H9 (cell line): ENCODE data around the gene DDA1. TPM values are rescaled to one million over a fixed set of nuclear protein-coding genes. Genes with fewer than 3 reads are reported as not detected.
A peak's percentile ranks its signal among the peaks of the same experiment; 100 is the strongest.

Experiments used
- DNase-seq: peaks from one replicate; pipeline ENCODE4 v3.0.0-alpha.2; 2017
- H2AFZ ChIP-seq: one replicate; pipeline ENCODE4 v1.6.1; 2013; ENCODE audit warnings: mild to moderate bottlenecking, low read length, control low read depth, moderate library complexity
- H2AK5ac ChIP-seq: 2 replicates; pipeline ENCODE4 v1.6.1; 2013; ENCODE audit warnings: low read length, control low read depth, mixed read lengths; ENCODE audit not compliant: insufficient read length
- H2BK120ac ChIP-seq: one replicate; pipeline ENCODE4 v1.6.1; 2013; ENCODE audit warnings: low read depth, mild to moderate bottlenecking, low read length, control low read depth, inconsistent platforms; ENCODE audit not compliant: poor library complexity, severe bottlenecking
- H2BK12ac ChIP-seq: 2 replicates; pipeline ENCODE4 v1.6.1; 2013; ENCODE audit warnings: low read length, control low read depth, mixed read lengths, low read depth; ENCODE audit not compliant: insufficient read length
- H2BK15ac ChIP-seq: 2 replicates; pipeline ENCODE4 v1.6.1; 2013; ENCODE audit warnings: low read depth, low read length, control low read depth
- H2BK20ac ChIP-seq: one replicate; pipeline ENCODE4 v1.6.1; 2013; ENCODE audit warnings: low read depth, mild to moderate bottlenecking, low read length, control low read depth, inconsistent platforms; ENCODE audit not compliant: poor library complexity, severe bottlenecking
- H2BK5ac ChIP-seq: 2 replicates; pipeline ENCODE4 v1.6.1; 2013; ENCODE audit warnings: low read length, control low read depth, mixed read lengths; ENCODE audit not compliant: insufficient read length
- H3K14ac ChIP-seq: 2 replicates; pipeline ENCODE4 v1.6.1; 2013; ENCODE audit warnings: low read length, control low read depth; ENCODE audit not compliant: insufficient read depth
- H3K18ac ChIP-seq: 2 replicates; pipeline ENCODE4 v1.6.1; 2013; ENCODE audit warnings: low read depth, mild to moderate bottlenecking, mixed read lengths, low read length, control low read depth; ENCODE audit not compliant: insufficient read length
- H3K23ac ChIP-seq: 2 replicates; pipeline ENCODE4 v1.6.1; 2013; ENCODE audit warnings: low read length, control low read depth, mixed read lengths, low read depth; ENCODE audit not compliant: insufficient read length
- H3K23me2 ChIP-seq: 2 replicates; pipeline ENCODE4 v1.6.1; 2013; ENCODE audit warnings: low read depth, mild to moderate bottlenecking, mixed read lengths, low read length, control low read depth; ENCODE audit not compliant: insufficient read length, poor library complexity, severe bottlenecking
- H3K27ac ChIP-seq: 2 replicates; pipeline ENCODE4 v1.5.1; 2013; ENCODE audit warnings: low read length, control low read depth, mixed read lengths, low read depth; ENCODE audit not compliant: insufficient read length
- H3K27me3 ChIP-seq: 2 replicates; pipeline ENCODE4 v1.6.1; 2013; ENCODE audit warnings: low read length, control low read depth, inconsistent platforms; ENCODE audit not compliant: insufficient read depth
- H3K4ac ChIP-seq: 2 replicates; pipeline ENCODE4 v1.6.1; 2013; ENCODE audit warnings: low read depth, mild to moderate bottlenecking, control low read depth, inconsistent platforms, low read length, moderate library complexity
- H3K4me1 ChIP-seq: 2 replicates; pipeline ENCODE4 v1.6.1; 2013; ENCODE audit warnings: low read length, control low read depth, inconsistent platforms; ENCODE audit not compliant: insufficient read depth
- H3K4me2 ChIP-seq: 2 replicates; pipeline ENCODE4 v1.6.1; 2013; ENCODE audit warnings: low read length, control low read depth, mixed read lengths; ENCODE audit not compliant: insufficient read length, insufficient read depth
- H3K56ac ChIP-seq: 2 replicates; pipeline ENCODE4 v1.6.1; 2013; ENCODE audit warnings: low read depth, mild to moderate bottlenecking, mixed read lengths, low read length, control low read depth; ENCODE audit not compliant: insufficient read length
- H3K79me1 ChIP-seq: 2 replicates; pipeline ENCODE4 v1.6.1; 2013; ENCODE audit warnings: low read depth, mild to moderate bottlenecking, moderate library complexity, low read length, control low read depth, inconsistent platforms; ENCODE audit not compliant: insufficient read depth, poor library complexity, severe bottlenecking
- H3K79me2 ChIP-seq: 2 replicates; pipeline ENCODE4 v1.6.1; 2013; ENCODE audit warnings: low read length, control low read depth, inconsistent platforms; ENCODE audit not compliant: insufficient read depth
- H3K9ac ChIP-seq: 2 replicates; pipeline ENCODE4 v1.6.1; 2013; ENCODE audit warnings: low read length, control low read depth, mixed read lengths; ENCODE audit not compliant: insufficient read length; ENCODE audit errors: extremely low read depth
- H3K9me3 ChIP-seq: one replicate; pipeline ENCODE4 v1.6.1; 2013; ENCODE audit warnings: low read depth, low read length, inconsistent platforms; ENCODE audit not compliant: control insufficient read depth
- H3T11ph ChIP-seq: one replicate; pipeline ENCODE4 v1.6.1; 2013; ENCODE audit warnings: mild to moderate bottlenecking, low read length, control low read depth, inconsistent platforms
- H4K20me1 ChIP-seq: one replicate; pipeline ENCODE4 v1.6.1; 2013; ENCODE audit not compliant: control insufficient read depth, insufficient read length, insufficient read depth
- H4K5ac ChIP-seq: 2 replicates; pipeline ENCODE4 v1.6.1; 2013; ENCODE audit warnings: low read depth, mild to moderate bottlenecking, mixed read lengths, low read length, control low read depth; ENCODE audit not compliant: insufficient read length
- H4K8ac ChIP-seq: replicated peaks from 2 replicates; pipeline ENCODE4 v1.6.1; 2013; ENCODE audit warnings: low read length, control low read depth, mixed read lengths, low read depth; ENCODE audit not compliant: insufficient read length
- H4K91ac ChIP-seq: 2 replicates; pipeline ENCODE4 v1.6.1; 2013; ENCODE audit warnings: low read depth, mild to moderate bottlenecking, moderate library complexity, mixed read lengths, low read length, control low read depth; ENCODE audit not compliant: insufficient read length
- H3K27ac Mint-ChIP-seq, 3 experiments: 2 replicates in 2 of 3; 3 replicates in 1 of 3; pipeline ENCODE4 v1.8.0; 2020 to 2021; ENCODE audit warnings: mixed read lengths in 3 of 3, mild to moderate bottlenecking in 1 of 3, moderate library complexity in 1 of 3
- H3K27me3 Mint-ChIP-seq: 2 replicates; pipeline ENCODE4 v1.8.0; 2021; ENCODE audit warnings: low read depth, mild to moderate bottlenecking, moderate library complexity, mixed read lengths
- H3K36me3 Mint-ChIP-seq, 3 experiments: 2 replicates in 2 of 3; 3 replicates in 1 of 3; pipeline ENCODE4 v1.8.0; 2020 to 2021; ENCODE audit warnings: low read depth in 3 of 3, mixed read lengths in 3 of 3; ENCODE audit not compliant: insufficient read depth in 1 of 3
- H3K4me1 Mint-ChIP-seq, 2 experiments: 2 replicates each; pipeline ENCODE4 v1.8.0; 2020; ENCODE audit warnings: mixed read lengths in 2 of 2
- H3K4me3 Mint-ChIP-seq, 2 experiments: 2 replicates in 1 of 2; 3 replicates in 1 of 2; pipeline ENCODE4 v1.8.0; 2020 to 2021; ENCODE audit warnings: mild to moderate bottlenecking in 2 of 2, mixed read lengths in 2 of 2, moderate library complexity in 1 of 2
- H3K9me3 Mint-ChIP-seq, 2 experiments: 2 replicates in 1 of 2; 3 replicates in 1 of 2; pipeline ENCODE4 v1.8.0; 2020; ENCODE audit warnings: mild to moderate bottlenecking in 2 of 2, mixed read lengths in 2 of 2, moderate library complexity in 1 of 2
- WGBS: extraction: QIAGEN DNeasy Blood & Tissue Kit; methylation state at CpG from one replicate; pipeline ENCODE4 v1.1.7; 2013; ENCODE audit warnings: missing lambda C conversion rate, low lambda C conversion rate, mixed read lengths; ENCODE audit not compliant: insufficient read length; ENCODE audit errors: extremely low coverage; 5-methylcytosine and 5-hydroxymethylcytosine counted together
- total RNA-seq: library from RNA; stranded (reverse); gene quantifications from 2 replicates; pipeline ENCODE4 v1.2.1, GENCODE V29; 2021
- TF ChIP-seq, protein P1 (sequence below): fragments of 200-600 bp; sonication (generic); conservative IDR thresholded peaks from 3 replicates; pipeline ENCODE4 v1.8.0; 2021; ENCODE audit warnings: antibody characterized with exemption, mild to moderate bottlenecking

Gene DDA1
- total RNA-seq, 1 experiment from 2014 or later: 45.7 TPM

DNA sequence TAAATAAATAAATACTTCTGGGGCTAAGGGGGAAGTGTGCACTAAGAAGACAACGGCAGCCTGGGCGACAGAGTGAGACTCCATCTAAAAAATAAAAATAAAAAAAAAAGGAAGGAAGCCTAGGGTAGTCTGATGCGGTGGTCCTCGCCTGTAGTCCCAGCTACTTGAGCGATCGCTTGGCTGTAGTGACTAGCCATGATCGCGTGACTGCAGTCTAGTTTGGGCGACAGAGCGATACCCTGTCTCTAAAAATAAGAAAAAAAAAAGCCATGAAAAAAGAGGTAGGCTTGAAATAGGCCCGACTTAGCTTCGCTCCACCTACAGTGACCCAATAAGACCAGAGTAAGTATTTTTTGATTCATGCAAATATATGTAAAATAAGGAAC lies 42.8 kb upstream of the DDA1 start:
- H3K4me3 Mint-ChIP-seq: peak overlapping the region; percentile 94 to 96
- H3K9me3 Mint-ChIP-seq: no peaks in the 10 kb centered on the region; a peak in 1 of 5 replicates
- Histone ChIP-seq H4K5ac (no peak overlapping the region), H2BK120ac (no peak overlapping the region), H2BK5ac (no peak overlapping the region), H4K91ac (no peak overlapping the region), H3K4ac (no peak overlapping the region), H2AFZ (no peak overlapping the region), H2AK5ac (no peak overlapping the region), H2BK15ac (no peak overlapping the region), H3K9ac (no peak overlapping the region), H3K23me2 (peaks cover 5% of the 10 kb centered on the region), H3T11ph (no peak overlapping the region), H2BK20ac (no peak overlapping the region), H3K56ac (no peak overlapping the region), H3K18ac (no peak overlapping the region), H3K9me3 (no peaks in the 10 kb centered on the region), H3K27me3 (no peaks in the 10 kb centered on the region), H3K79me1 (peaks cover 10% of the 10 kb centered on the region), H4K8ac (no peak overlapping the region), H3K79me2 (no peaks in the 10 kb centered on the region), H3K27ac (no peak overlapping the region), H4K20me1 (no peaks in the 10 kb centered on the region), H3K4me2 (no peak overlapping the region), H3K4me1 (peaks cover 4% of the 10 kb centered on the region; the same call in 1 of the 2 replicates), H2BK12ac (no peak overlapping the region), H3K14ac (no peak overlapping the region), H3K23ac (no peak overlapping the region)
- TF ChIP-seq, protein P1, sequence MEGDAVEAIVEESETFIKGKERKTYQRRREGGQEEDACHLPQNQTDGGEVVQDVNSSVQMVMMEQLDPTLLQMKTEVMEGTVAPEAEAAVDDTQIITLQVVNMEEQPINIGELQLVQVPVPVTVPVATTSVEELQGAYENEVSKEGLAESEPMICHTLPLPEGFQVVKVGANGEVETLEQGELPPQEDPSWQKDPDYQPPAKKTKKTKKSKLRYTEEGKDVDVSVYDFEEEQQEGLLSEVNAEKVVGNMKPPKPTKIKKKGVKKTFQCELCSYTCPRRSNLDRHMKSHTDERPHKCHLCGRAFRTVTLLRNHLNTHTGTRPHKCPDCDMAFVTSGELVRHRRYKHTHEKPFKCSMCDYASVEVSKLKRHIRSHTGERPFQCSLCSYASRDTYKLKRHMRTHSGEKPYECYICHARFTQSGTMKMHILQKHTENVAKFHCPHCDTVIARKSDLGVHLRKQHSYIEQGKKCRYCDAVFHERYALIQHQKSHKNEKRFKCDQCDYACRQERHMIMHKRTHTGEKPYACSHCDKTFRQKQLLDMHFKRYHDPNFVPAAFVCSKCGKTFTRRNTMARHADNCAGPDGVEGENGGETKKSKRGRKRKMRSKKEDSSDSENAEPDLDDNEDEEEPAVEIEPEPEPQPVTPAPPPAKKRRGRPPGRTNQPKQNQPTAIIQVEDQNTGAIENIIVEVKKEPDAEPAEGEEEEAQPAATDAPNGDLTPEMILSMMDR: no peak
- no CpG with 5 or more reads among the region's 12 CpGs for WGBS
- peaks cover 1% of the 10 kb centered on the region for H3K27me3 Mint-ChIP-seq
- peaks cover 11 to 24% (median 22%) of the 10 kb centered on the region in 3 experiments for H3K36me3 Mint-ChIP-seq
- no peak for DNase-seq
- H3K4me1 Mint-ChIP-seq: peaks cover 15 to 27% of the 10 kb centered on the region in 2 experiments
- H3K27ac Mint-ChIP-seq: peak overlapping the region; percentile 63 to 93 (median 65); a peak in 5 of 7 replicates
